ENCODE results near the gene ADARB1.

The ADARB1 gene

DNA sequence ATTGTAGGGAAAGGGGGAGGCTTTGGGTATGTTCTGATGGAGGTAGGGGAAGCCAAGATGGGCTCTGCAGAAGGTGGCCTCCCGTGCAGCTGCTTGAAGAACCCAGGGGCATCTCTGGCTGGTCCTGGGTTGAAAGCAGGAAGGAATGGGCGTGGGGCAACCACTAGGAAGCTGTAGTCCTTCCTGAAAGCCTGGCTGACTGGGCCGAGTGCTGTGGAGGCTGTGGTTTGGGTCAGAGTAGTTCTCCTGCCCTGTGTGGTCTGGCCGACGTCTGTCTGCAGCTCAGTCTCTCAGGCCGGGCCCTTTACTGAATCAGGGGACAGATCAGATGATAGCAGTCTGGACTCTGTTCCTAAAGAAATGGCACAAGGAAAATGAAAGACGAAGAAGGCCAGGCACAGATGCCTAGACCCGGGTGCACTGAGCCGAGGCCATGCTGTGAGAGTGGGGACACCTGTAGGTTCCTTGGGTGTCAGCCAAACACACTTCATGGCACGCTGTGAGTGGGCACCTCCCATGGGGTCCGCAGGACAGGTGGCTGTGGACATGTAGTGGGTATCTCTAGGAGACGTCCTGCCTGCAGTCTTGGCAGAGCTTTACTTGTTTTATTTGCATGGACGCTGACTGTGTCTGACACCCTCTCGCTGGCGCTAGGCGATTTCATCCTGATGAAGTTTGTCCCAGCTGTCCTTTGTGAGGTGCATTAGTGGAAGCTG is 126.4 kb downstream of the ADARB1 start:
- TF ChIP-seq OSR1 (CRISPR knock-in tag; IDR thresholded peaks at IDR 0.05) (no peak), BACH2 (CRISPR knock-in tag; IDR thresholded peaks at IDR 0.05; ENCODE audit: borderline replicate concordance) (no peak), ZFP30 (CRISPR knock-in tag; IDR thresholded peaks at IDR 0.05) (no peak), ESRRG (CRISPR knock-in tag; IDR thresholded peaks at IDR 0.05) (no peak), ARNTL (CRISPR knock-in tag; IDR thresholded peaks at IDR 0.05; ENCODE audit: borderline replicate concordance, low read depth) (no peak), ISL1 (CRISPR knock-in tag; IDR thresholded peaks at IDR 0.05) (no peak), GLIS3 (CRISPR knock-in tag; IDR thresholded peaks at IDR 0.05) (no peak), TOX (CRISPR knock-in tag; IDR thresholded peaks at IDR 0.05; ENCODE audit: borderline replicate concordance) (no peak), ZNF565 (CRISPR knock-in tag; conservative IDR thresholded peaks at IDR 0.05; ENCODE audit: low read depth) (no peak), ZC3H10 (CRISPR knock-in tag; IDR thresholded peaks at IDR 0.05) (no peak), ZNF70 (CRISPR knock-in tag; IDR thresholded peaks at IDR 0.05) (no peak), RARB (CRISPR knock-in tag; IDR thresholded peaks at IDR 0.05) (no peak), CSDC2 (CRISPR knock-in tag; IDR thresholded peaks at IDR 0.05) (no peak)
- TF ChIP-seq, protein P1, sequence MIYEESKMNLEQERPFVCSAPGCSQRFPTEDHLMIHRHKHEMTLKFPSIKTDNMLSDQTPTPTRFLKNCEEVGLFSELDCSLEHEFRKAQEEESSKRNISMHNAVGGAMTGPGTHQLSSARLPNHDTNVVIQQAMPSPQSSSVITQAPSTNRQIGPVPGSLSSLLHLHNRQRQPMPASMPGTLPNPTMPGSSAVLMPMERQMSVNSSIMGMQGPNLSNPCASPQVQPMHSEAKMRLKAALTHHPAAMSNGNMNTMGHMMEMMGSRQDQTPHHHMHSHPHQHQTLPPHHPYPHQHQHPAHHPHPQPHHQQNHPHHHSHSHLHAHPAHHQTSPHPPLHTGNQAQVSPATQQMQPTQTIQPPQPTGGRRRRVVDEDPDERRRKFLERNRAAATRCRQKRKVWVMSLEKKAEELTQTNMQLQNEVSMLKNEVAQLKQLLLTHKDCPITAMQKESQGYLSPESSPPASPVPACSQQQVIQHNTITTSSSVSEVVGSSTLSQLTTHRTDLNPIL (CRISPR knock-in tag; IDR thresholded peaks at IDR 0.05; ENCODE audit: low read depth), result no peak
- TF ChIP-seq, protein P2, sequence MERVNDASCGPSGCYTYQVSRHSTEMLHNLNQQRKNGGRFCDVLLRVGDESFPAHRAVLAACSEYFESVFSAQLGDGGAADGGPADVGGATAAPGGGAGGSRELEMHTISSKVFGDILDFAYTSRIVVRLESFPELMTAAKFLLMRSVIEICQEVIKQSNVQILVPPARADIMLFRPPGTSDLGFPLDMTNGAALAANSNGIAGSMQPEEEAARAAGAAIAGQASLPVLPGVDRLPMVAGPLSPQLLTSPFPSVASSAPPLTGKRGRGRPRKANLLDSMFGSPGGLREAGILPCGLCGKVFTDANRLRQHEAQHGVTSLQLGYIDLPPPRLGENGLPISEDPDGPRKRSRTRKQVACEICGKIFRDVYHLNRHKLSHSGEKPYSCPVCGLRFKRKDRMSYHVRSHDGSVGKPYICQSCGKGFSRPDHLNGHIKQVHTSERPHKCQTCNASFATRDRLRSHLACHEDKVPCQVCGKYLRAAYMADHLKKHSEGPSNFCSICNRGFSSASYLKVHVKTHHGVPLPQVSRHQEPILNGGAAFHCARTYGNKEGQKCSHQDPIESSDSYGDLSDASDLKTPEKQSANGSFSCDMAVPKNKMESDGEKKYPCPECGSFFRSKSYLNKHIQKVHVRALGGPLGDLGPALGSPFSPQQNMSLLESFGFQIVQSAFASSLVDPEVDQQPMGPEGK (CRISPR knock-in tag; IDR thresholded peaks at IDR 0.05; ENCODE audit: borderline replicate concordance), result no peak

DNA sequence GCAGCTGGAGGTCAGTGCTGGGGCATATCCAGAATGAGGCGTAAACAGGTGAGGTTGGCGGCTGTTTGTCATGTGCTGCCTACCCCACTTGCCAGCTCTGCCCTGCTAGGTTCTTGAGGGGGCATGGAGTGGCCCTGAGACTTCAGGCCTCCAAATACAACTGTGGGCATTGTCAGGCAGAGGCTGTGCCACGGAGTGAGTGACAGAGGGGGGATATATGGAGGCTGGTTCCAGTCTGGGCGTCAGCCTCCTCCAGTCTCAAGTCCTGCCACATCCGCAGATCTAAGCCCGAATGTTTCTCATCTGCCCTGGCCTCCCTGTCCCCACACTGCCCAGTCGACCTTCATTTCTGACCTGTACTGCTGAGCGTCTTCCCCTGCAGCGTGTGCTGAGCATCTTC is 128.0 kb downstream of the ADARB1 start:
- ATAC-seq, result no peak
- TF ChIP-seq BACH2 (CRISPR knock-in tag; IDR thresholded peaks at IDR 0.05; ENCODE audit: borderline replicate concordance) (no peak), ZNF8 (CRISPR knock-in tag; IDR thresholded peaks at IDR 0.05) (no peak), TCF4 (CRISPR knock-in tag; IDR thresholded peaks at IDR 0.05; ENCODE audit: borderline replicate concordance) (no peak), SNAI2 (CRISPR knock-in tag; IDR thresholded peaks at IDR 0.05) (no peak), ZFP30 (CRISPR knock-in tag; IDR thresholded peaks at IDR 0.05) (no peak), OSR1 (CRISPR knock-in tag; IDR thresholded peaks at IDR 0.05) (no peak), RARB (CRISPR knock-in tag; IDR thresholded peaks at IDR 0.05) (no peak), ZC3H10 (CRISPR knock-in tag; IDR thresholded peaks at IDR 0.05) (no peak)
- TF ChIP-seq, protein P3, sequence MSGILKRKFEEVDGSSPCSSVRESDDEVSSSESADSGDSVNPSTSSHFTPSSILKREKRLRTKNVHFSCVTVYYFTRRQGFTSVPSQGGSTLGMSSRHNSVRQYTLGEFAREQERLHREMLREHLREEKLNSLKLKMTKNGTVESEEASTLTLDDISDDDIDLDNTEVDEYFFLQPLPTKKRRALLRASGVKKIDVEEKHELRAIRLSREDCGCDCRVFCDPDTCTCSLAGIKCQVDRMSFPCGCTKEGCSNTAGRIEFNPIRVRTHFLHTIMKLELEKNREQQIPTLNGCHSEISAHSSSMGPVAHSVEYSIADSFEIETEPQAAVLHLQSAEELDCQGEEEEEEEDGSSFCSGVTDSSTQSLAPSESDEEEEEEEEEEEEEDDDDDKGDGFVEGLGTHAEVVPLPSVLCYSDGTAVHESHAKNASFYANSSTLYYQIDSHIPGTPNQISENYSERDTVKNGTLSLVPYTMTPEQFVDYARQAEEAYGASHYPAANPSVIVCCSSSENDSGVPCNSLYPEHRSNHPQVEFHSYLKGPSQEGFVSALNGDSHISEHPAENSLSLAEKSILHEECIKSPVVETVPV (CRISPR knock-in tag; IDR thresholded peaks at IDR 0.05), result no peak
- TF ChIP-seq, protein P2 (CRISPR knock-in tag; IDR thresholded peaks at IDR 0.05; ENCODE audit: borderline replicate concordance), result no peak

More for the DNA sequence above, 126.4 kb downstream of the ADARB1 start:
- ATAC-seq, result no peak

DNA sequence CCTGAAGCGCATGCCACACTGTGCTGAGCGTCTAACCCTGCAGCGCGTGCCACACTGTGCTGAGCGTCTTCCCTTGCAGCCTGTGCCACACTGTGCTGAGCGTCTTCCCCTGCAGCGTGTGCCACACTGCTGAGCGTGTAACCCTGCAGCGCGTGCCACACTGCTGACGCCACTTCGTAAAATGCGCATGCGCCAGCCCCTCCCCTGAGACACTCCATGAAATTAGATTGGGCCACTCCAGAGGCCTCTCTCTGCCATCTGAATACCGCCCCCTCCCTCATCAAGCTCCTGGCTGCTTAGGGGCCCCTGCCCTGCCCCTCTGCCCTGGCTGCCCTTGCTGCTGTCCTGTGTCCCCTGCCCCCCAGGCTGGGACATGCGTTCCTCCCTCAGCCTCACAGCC is 128.5 kb downstream of the ADARB1 start:
- ATAC-seq, result peak; percentile 85

More for the DNA sequence above, 128.5 kb downstream of the ADARB1 start:
- TF ChIP-seq RARB (CRISPR knock-in tag; IDR thresholded peaks at IDR 0.05) (no peak), OSR1 (CRISPR knock-in tag; IDR thresholded peaks at IDR 0.05) (no peak), ZNF565 (CRISPR knock-in tag; conservative IDR thresholded peaks at IDR 0.05; ENCODE audit: low read depth) (no peak), BACH2 (CRISPR knock-in tag; IDR thresholded peaks at IDR 0.05; ENCODE audit: borderline replicate concordance) (no peak)
- TF ChIP-seq, protein P1 (CRISPR knock-in tag; IDR thresholded peaks at IDR 0.05; ENCODE audit: low read depth), result no peak
